Astrocyte (in vitro differentiated cells and primary cell): ENCODE data around the gene SPAG6.

Experiments used
- CTCF ChIP-seq: IDR thresholded peaks from 2 replicates; pipeline ENCODE4 v1.5.1; 2011; ENCODE audit warnings: low read depth, mild to moderate bottlenecking, inconsistent platforms, low read length, moderate library complexity; ENCODE audit not compliant: insufficient read depth
- EZH2 ChIP-seq: IDR thresholded peaks from 2 replicates; pipeline ENCODE4 v1.6.1; 2012; ENCODE audit warnings: mild to moderate bottlenecking, low read length, inconsistent platforms; ENCODE audit not compliant: insufficient read depth

GRCh38 chr10:22338931-22339330 is 6.4 kb upstream of the SPAG6 start:
- no peak for TF ChIP-seq CTCF
- no peak for TF ChIP-seq EZH2
